ENCODE data around the gene OGFR.

Gene OGFR

DNA sequence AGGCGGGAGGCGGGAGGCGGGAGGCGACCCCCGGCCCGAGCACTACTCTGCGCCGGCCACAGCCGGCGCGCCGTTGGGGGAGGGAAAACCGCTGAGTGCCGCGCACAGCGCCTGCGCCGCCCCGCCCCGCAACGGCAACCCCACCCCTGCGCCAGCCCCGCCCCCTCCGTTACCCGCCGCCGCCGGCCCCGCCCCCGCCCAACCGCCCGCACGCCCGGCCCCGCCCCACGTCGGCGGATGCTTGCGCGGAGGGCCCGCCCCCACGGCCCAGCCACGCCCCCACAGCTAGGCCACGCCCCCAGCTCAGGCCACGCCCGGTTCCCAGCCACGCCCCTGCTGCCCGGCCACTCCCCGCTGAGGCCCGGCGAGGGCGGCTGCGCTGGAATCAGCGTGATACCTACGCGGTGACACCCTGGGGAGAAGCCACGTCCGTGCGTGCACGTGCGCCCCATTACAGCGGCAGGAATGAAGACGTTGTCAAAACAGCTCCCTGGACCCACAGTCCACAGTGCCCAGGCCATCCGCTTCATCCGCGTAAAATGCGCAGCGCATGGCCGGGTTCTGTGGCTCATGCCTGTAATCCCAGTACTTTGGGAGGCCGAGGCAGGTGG, 57.2 kb downstream of the OGFR start, which contains the start of gene TCFL5:
TCFL5 (minus strand) TSS at position 97 of the 611 bp plus-strand sequence. CDS start 152 bp downstream, outside the sequence.
- DNase-seq, result peak; percentile 70
